Measurements from ENCODE around the gene MAP1S.

MAP1S gene

DNA sequence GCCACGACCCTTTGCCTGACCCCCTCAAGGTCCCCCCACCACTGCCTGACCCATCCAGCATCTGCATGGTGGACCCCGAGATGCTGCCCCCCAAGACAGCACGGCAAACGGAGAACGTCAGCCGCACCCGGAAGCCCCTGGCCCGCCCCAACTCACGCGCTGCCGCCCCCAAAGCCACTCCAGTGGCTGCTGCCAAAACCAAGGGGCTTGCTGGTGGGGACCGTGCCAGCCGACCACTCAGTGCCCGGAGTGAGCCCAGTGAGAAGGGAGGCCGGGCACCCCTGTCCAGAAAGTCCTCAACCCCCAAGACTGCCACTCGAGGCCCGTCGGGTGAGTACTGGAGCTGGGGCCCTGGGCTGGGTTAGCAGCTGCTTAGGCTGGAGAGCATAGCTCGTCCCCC is 8.6 kb downstream of the MAP1S start:
- no peak for DNase-seq

DNA sequence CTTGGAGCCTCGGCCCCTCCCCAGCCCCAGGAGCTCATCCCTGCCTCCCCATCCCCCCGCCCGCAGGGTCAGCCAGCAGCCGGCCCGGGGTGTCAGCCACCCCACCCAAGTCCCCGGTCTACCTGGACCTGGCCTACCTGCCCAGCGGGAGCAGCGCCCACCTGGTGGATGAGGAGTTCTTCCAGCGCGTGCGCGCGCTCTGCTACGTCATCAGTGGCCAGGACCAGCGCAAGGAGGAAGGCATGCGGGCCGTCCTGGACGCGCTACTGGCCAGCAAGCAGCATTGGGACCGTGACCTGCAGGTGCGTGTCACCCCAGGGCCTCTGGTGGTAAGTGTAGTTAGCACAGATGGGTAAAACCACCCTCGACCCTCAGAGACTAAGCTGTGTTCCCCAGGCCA is 13.8 kb downstream of the MAP1S start:
- DNase-seq, result no peak

DNA sequence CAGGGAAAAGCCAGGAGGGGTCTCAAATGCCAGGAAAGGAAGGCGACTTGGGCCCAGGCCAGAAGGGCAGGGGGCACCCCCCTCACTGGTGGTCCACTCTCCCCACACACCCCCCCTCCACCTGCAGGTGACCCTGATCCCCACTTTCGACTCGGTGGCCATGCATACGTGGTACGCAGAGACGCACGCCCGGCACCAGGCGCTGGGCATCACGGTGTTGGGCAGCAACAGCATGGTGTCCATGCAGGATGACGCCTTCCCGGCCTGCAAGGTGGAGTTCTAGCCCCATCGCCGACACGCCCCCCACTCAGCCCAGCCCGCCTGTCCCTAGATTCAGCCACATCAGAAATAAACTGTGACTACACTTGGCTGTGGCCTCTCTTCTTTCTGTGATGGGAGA is 14.9 kb downstream of the MAP1S start:
- DNase-seq, result no peak

DNA sequence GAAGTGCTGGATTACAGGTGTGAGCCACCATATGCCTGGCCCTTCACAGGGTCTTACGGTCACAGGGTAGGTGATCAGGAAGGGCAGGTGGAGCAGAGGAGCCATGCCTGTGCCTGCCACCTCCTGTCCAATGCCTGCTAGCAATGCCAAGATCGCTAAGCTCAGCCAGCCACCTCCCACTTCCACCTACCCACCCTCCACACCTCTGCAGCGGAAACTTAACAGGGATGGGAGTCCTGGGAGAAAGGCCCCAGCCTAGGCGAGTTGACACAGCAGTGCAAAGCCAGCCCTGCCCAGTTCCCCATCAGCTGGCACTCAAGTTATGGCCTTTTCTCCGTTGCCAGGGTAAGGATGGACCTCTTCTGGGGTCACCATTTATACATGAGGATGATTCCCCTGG is 16.1 kb downstream of the MAP1S start:
- no peak for DNase-seq

DNA sequence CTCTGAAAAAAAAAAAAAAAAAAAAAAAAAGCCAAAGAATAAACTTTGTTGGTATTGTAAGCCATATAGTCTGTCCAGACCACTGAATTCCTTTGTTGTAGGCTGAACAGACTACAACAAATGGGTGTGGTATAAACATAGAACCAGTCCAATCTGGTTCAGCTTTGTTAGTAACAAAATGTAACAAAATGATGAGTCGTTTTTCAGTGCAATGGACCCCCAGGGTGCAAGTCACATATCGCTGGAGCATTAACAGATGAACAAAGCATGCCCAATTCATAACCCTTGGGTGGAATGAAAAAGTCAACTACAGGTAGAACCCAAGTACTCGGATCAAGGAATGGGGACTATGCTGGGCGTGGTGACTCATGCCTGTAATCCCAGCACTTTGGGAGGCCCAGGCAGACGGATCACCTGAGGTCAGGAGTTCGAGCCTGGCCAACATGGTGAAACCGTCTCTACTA is 18.4 kb downstream of the MAP1S start:
- DNase-seq, result no peak

DNA sequence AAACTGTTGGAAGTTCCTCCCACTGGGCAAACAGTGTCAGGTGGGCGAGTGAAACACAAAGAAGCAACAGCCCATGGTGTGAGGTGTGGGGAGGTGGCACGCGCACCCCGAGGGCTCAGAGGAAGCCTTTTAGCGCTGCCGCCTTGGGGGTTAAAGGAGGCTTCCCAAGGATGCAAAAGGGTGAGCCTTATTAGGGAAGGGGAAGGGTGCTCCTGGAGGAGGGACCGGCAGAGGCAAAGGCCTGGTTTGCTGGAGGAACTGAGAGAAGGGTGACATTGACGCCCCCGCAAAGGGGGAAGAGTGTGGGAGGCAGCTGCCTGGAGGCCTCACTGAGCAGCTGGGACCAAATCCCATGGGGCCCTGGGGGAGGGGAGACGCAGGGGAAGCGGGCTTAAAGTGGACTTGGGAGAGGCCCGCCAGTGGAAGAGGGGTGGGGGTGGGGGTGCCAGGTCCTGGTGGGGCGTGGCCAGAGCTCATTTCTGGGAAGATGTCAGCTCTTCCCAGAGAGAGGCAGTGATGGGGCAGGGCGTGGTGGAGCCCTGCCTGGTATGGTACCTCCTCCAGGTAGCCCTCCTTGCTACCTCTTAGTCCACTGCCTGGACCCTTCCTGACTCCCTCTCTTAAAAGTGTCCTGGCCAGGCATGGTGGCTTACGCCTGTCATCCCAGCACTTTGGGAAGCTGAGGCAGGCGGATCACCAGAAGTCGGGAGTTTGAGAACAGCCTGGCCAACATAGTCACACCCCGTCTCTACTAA is 20.0 kb downstream of the MAP1S start:
- peak in 7 of 56 donors; percentile 6 to 31 (median 22) for DNase-seq

DNA sequence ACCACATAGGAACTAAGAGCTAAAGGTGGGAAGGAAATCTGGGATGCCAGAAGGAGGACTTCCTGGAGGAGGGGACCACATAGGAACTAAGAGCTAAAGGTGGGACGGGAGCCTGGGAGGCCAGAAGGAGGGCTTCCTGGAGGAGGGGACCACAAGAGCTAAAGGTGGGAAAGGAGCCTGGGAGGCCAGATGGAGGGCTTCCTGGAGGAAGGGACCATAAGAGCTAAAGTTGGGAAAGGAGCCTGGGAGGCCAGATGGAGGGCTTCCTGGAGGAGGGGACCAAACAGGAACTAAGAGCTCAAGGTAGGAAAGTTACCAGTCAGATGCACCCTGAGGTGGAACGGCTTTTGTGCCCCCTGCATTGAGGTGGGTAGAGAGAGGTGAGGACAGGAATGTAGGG is 22.2 kb downstream of the MAP1S start:
- DNase-seq, result no peak

DNA sequence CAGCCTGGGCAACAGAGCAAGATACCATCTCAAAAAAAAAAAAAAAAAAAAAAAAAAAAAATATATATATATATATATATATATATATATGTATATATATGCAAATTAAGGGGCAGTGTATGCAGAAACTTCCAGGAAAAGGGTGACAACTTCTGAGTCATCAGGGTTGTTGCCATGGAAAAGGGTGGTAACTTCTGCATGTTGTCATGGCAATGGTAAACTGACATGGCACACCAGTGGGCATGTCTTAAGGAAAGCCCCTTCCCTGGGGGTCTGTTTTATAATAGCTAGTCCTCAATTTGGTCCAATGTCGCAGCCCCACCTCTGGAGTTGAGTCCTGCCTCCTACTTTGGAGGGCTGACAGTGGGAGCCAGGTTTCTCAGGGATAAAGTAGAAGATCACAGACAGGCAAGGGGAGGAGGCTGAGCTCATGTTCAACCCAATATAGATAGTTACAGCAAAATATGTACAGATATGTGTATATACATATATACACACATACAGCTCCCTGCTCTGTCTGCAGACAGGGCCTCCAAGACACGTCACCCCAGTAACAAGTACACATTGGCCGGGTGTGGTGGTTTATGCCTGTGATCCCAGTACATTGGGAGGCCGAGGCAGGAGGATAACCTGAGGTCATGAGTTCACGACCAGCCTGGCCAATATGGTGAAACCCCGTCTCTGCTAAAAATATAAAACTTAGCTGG is 24.7 kb downstream of the MAP1S start:
- no peak for DNase-seq

DNA sequence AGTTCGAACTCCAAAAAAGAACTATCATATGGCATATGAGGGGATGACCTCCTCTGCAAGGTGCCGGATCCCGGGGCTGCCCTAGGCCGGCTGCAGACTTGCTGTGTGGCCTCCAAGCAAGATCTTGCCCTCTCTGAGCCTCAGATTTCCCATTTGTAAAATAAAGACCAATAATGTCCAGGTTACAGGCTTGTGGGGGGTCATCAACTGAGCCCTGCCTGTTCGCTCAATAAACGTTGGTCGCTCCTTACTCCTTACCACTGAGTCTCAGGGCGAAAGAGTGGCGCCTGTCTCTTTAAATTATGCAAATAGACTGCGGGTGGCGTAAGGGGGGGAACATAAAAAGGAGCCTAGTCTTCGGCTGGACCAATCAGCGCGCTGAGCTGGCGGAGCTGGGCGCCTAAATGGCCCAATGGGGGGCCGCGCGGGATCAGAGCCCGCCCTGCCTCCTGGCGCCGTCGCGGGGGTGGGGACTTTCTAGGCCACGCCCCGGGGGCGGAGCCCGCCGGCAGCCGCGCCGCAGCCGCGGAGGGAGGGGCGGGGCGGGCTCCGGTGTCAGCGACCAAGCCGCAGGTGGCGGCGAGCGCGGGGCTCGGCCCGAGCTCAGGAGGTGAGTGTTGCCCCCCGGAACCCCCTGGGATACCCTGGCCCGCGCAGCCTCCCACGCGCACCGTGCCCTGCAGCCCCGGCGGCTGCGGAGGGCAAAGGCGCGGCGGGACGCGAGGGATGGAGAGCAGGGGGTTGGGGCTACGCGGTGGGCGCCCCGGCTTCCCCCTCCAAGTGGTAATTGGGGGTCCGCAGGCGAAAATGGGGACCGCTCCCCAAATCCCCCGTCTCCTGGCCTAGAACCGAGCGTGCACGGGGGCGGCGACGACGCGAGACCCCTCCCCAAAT is 28.2 kb downstream of the MAP1S start:
- DNase-seq, result peak in 55 of 56 donors; percentile 70 to 99 (median 92)

DNA sequence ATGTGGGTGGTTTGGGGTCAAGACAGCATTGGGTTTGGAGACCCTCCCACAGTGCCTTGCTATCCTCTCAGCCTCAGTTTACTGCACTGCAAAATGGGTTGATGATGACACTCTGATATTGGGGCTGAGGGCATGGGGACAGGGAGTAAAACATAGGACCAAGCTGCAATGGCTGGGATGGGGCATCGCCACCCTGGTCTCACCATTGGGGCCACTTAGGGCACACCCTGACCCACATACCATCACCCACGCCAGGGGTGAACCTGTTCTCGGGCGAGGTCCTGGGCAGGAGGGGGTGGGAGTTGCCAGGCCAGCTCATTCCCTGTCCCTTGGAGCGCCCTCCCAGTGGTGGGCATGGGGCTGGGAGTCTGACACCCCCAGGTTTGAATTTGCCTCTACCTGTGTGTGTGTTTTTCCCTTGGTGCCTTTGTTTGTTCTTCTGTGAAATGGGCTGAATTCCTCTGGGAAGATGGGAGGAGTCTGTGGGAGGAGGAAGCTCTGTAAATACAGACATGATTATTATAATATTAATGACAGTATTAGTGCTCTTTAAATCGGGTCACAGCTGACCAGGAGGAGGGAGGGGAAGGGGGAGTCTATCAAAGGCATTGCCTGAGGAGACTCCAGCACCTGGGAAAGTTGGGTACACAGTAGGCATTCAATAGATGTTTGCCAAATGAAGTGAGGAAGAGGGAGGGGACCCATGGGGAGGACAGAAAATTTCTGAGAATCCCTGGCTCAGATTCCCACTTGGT is 29.8 kb downstream of the MAP1S start:
- DNase-seq, result no peak

DNA sequence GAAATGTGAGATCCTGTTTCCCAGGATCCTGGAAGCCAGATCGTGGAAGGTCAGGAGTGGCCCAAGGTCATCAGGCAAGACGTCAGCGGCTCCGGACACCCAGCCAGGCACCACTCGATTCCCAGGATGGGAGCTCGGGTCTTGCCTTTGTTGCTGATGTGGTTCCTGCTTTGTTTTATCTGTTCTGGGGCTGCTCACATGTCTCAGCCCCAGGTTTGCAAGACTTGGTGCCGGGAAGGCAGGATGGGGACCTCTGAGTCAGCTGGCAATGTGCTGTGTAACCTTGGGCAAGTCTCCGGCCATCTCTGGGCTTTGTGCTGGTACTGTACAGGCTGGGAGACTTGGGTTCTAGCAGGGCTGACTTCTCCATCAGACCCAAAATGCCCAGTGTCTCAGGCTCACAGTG is 30.6 kb downstream of the MAP1S start:
- DNase-seq, result peak in 3 of 56 donors; percentile 5 to 18 (median 16)

DNA sequence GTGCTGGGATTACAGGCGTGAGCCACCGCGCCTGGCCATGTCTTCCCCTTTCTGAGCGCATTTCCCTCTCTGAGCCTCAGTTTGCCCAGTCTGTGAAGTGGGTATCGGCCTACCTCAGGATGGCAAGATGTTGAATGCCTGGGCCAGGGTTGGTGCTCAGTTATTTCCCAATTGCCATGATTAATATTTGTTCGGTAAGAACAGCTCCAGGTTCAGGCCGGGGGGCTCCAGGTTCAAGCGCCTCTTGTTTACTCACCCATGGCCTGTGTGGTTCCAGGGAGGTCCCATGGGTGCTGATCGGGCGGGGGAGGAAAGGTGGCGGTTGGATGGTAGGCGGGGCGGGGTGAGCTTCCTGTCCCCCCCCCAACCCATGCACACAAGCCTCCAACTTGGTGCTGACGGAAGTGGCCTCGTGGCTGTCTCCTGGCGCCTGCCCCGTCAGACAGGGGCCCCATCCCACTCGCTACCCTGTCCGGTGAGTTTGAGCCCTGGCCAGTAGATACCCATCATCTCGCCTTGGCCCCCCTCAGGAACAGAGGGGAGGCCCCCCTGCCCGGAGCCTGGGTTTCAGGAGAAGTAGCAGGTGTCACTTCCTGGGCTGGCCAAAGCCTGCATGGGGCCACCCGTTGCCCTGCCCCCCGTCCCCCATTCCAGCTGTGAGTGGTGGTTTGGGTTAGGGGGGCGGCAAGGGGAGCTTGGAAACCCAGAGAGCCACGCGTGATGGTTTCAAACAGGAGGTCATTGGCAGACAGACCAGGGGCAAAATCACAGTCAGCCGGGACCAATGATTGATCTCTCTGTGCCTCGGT is 32.0 kb downstream of the MAP1S start, which contains the start of gene FCHO1:
Gene FCHO1 (plus strand): TSS at position 375 of the 809 bp plus-strand sequence. CDS start 3,688 bp downstream, outside the sequence.
- peak in 25 of 56 donors; percentile 5 to 62 (median 33) for DNase-seq

DNA sequence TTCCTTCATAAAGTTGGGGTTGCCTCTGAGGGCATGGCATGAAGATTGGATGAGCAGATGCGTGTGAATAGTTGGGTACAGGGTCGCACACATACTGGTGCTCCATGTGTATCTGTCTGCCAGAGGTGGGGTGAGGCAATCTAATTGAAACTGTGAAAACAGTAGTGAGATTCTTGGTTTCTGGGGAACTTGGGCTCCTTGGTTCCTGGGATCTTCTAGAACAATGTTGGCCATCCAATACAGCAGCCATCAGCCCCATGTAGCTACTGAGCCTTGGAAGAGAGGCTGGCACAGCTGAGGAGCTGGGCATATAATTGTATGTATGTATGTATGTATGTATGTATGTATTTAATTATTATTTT is 32.6 kb downstream of the MAP1S start:
- peak in 2 of 56 donors; percentile 34 to 49 for DNase-seq

DNA sequence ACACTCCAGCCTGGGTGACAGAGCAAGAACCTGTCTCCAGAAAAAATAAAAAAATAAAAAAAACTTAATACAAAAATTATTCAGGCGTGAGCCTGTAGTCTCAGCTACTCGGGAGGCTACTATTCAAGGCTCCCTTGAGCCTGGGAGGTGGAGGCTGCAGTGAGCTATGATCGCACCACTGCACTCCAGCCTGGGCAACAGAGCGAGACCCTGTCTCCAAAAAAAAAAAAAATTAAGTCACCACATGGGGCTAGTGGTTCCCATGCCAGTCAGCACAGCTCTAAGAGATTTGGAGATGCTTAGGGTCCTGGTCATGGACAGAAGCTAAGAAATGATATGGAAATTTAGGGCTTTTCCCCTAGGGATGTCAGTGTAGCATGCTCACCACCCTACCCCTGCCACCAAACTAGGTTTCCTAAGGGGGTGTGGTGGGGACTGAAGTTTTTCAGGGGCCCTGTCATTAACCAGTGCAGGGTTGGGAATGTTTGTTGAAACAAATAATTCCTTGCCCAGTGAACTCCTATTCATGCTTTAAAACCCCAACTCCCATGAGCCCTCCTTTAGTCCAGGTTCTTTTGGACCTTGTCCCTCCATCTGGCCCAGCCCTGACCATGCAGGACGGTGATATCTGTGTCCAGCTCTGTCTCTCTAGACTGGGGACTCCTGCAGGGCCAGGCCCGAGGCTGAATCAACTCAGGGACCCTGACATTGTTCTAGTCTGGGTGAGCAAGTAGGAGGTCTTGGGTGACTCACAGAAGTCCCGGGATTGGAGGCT is 33.8 kb downstream of the MAP1S start:
- no peak for DNase-seq

DNA sequence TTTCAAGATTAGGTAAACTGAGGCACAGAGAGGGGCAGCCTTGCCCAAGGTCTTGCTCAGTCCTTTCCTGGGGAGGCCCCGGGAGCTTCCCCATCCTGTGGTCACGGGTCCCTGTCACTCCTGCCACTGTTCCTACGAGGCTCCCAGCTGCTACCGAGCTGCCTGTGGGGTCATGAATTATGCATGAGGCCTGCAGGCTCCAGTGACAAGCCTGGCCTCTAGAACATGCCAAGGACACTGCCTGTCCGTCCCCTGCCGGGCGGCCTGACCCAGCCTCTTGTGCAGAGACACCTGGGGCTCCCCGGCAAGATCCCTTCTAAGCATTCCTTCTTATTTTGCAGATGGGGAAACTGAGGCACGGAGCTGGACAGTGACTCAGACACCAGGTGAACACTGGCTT is 34.7 kb downstream of the MAP1S start:
- DNase-seq, result peak in 52 of 56 donors; percentile 16 to 95 (median 68)

DNA sequence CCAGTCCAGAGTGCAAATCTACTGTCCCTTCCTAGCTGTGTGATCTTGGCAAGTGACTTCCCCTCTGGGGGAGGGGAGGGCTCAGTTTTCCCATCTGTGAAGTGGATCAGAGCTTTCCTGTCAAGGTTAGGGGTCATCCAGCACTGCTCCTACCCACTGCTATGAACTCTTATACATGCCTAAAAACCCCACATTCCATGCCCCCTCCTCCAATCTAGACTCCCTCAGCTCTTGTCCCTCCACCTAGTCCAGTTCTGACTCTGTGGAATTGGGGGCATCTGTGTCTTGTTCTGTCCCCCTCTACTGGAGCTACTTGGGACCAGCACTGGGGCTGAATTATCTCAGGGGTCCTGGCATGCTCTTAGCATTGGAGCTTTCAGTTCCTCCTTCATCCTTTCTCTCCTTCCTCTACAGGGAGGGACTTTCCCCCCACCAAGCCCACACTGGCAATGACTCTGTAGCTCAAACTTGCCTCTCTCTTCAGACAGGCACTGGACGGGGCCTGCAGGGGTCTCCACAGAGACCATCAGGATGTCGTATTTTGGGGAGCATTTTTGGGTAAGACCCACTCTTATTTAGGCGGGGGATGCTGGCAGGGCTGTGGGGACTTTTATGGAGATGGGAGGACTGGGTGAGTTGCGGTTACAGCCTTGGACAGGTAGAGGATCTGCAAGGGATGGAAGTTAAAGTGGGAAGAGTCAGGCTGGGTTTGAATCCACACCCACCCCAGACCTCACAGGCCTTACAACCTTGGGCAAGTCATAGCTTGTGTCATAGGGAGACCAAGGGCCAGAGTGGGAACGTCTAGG is 35.6 kb downstream of the MAP1S start:
- DNase-seq, result peak in 2 of 56 donors; percentile 9 to 16

DNA sequence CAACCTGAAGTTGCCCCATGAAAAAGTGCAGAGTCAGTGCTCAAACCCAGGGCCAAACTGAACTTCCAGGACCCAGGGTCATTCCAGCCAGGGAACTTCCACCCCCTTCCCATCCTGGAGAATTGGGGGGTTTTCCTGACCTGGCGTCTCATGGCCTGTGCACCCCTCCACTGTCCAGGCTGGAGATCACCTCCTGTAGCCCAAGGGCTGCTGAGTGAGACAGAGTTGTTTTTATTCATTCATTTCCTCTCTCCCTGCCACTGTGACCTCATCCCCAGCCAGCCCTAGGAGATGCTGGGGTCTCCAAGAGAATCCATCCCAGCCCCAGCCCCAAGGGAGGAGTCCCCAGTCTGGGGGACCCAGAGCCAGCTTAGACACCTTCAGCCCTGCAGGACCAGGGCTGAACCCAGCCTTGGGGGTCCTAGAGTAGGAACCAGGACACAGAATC is 36.2 kb downstream of the MAP1S start:
- peak in 3 of 56 donors; percentile 19 to 45 (median 27) for DNase-seq
